Liver (tissue), 9 donors: ENCODE measurements around the gene YTHDF2. TPM values are rescaled to one million over a fixed set of nuclear protein-coding genes. Genes with fewer than 3 reads are reported as not detected.

Experiments
- DNase-seq: peaks from one replicate; pipeline ENCODE4 v3.0.0-alpha.2; 2017; ENCODE audit warnings: low spot score
- H3K27ac ChIP-seq, 2 donors: one replicate each; pipeline ENCODE4 v1.7.0; 2013; ENCODE audit warnings: inconsistent platforms in 2 of 2, low read length in 2 of 2, control low read depth in 1 of 2, low read depth in 1 of 2, mild to moderate bottlenecking in 1 of 2
- H3K27me3 ChIP-seq, 4 donors: one replicate each; pipeline versions ENCODE4 v1.6.1 to v1.7.0; 2013; ENCODE audit warnings: low read length in 3 of 4, inconsistent platforms in 1 of 4, mild to moderate bottlenecking in 1 of 4, moderate library complexity in 1 of 4; ENCODE audit not compliant: control insufficient read depth in 4 of 4, insufficient read depth in 4 of 4
- H3K36me3 ChIP-seq, 4 donors: one replicate each; pipeline versions ENCODE4 v1.6.1 to v1.7.0; 2013; ENCODE audit warnings: low read length in 3 of 4, mild to moderate bottlenecking in 3 of 4, low read depth in 1 of 4, moderate library complexity in 1 of 4; ENCODE audit not compliant: control insufficient read depth in 4 of 4, insufficient read depth in 3 of 4
- H3K4me1 ChIP-seq, 4 donors: one replicate each; pipeline versions ENCODE4 v1.6.1 to v1.7.0; 2013; ENCODE audit warnings: low read length in 3 of 4, mild to moderate bottlenecking in 3 of 4, moderate library complexity in 1 of 4; ENCODE audit not compliant: control insufficient read depth in 4 of 4, insufficient read depth in 4 of 4
- H3K4me3 ChIP-seq, 3 donors: one replicate each; pipeline versions ENCODE4 v1.6.1 to v1.7.0; 2013; ENCODE audit warnings: low read length in 3 of 3, control low read depth in 1 of 3, low read depth in 1 of 3, mild to moderate bottlenecking in 1 of 3
- H3K9ac ChIP-seq, 2 donors: one replicate each; pipeline ENCODE4 v1.7.0; 2013; ENCODE audit warnings: low read length in 2 of 2, mild to moderate bottlenecking in 2 of 2, moderate library complexity in 2 of 2, control low read depth in 1 of 2, low read depth in 1 of 2
- H3K9me3 ChIP-seq, 4 donors: one replicate each; pipeline versions ENCODE4 v1.6.1 to v1.7.0; 2013; ENCODE audit warnings: low read length in 3 of 4; ENCODE audit not compliant: control insufficient read depth in 4 of 4
- EGR1 ChIP-seq, 2 donors: IDR thresholded peaks; 2 replicates each; pipeline ENCODE4 v1.6.1; 2016 to 2018; ENCODE audit warnings: antibody characterized with exemption in 2 of 2, low read depth in 2 of 2
- FOXA1 ChIP-seq: IDR thresholded peaks from 2 replicates; pipeline ENCODE4 v1.6.1; 2016; ENCODE audit warnings: antibody characterized with exemption
- FOXA2 ChIP-seq: IDR thresholded peaks from 2 replicates; pipeline ENCODE4 v1.6.1; 2016; ENCODE audit warnings: antibody characterized with exemption
- GABPA ChIP-seq, 2 donors: IDR thresholded peaks in 1 of 2; conservative IDR thresholded peaks in 1 of 2; 2 replicates each; pipeline ENCODE4 v1.6.1; 2016; ENCODE audit warnings: antibody characterized with exemption in 2 of 2, mild to moderate bottlenecking in 1 of 2, moderate library complexity in 1 of 2
- HNF4A ChIP-seq, 2 donors: conservative IDR thresholded peaks; 2 replicates each; pipeline ENCODE4 v1.6.1; 2016; ENCODE audit warnings: antibody characterized with exemption in 2 of 2, mild to moderate bottlenecking in 2 of 2
- JUND ChIP-seq, 2 donors: IDR thresholded peaks; 2 replicates each; pipeline ENCODE4 v1.6.1; 2016; ENCODE audit warnings: antibody characterized with exemption in 2 of 2
- NR2F2 ChIP-seq: IDR thresholded peaks from 2 replicates; pipeline ENCODE4 v1.6.1; 2016; ENCODE audit warnings: antibody characterized with exemption
- RAD21 ChIP-seq, 2 donors: IDR thresholded peaks; 2 replicates each; pipeline ENCODE4 v1.6.1; 2016; ENCODE audit warnings: antibody characterized with exemption in 2 of 2, mild to moderate bottlenecking in 2 of 2
- SP1 ChIP-seq: IDR thresholded peaks from 2 replicates; pipeline ENCODE4 v1.6.1; 2018; ENCODE audit warnings: antibody characterized with exemption, mild to moderate bottlenecking
- TAF1 ChIP-seq: conservative IDR thresholded peaks from 2 replicates; pipeline ENCODE4 v1.6.1; 2016; ENCODE audit warnings: antibody characterized with exemption, mild to moderate bottlenecking
- YY1 ChIP-seq: IDR thresholded peaks from 2 replicates; pipeline ENCODE4 v1.6.1; 2016; ENCODE audit warnings: antibody characterized with exemption, mild to moderate bottlenecking
- WGBS: extraction: QIAGEN DNeasy Blood & Tissue Kit; methylation state at CpG from one replicate; pipeline ENCODE4 v1.1.7; 2013; 5-methylcytosine and 5-hydroxymethylcytosine counted together
- polyA plus RNA-seq, 2 donors: library from polyadenylated mRNA; stranded (reverse) in 1 of 2; unstranded in 1 of 2; fragments of 200-250 nt in 1 of 2; fragments of >200 nt in 1 of 2; fragmentation: Nextera tagmentation in 1 of 2; extraction: Ambion mirVana in 1 of 2; gene quantifications; one replicate each; pipeline versions ENCODE4 v1.2.1 to v1.2.3, GENCODE V29; 2013 to 2015
- total RNA-seq, 2 donors: library from RNA; depleted of rRNA; stranded (reverse); fragments of >200 nt; gene quantifications; one replicate each; pipeline ENCODE4 v1.2.3, GENCODE V29; 2014
- TF ChIP-seq, protein P1 (sequence below): IDR thresholded peaks from 2 replicates; pipeline ENCODE4 v1.6.1; 2016; ENCODE audit warnings: antibody characterized with exemption
- TF ChIP-seq, protein P2 (sequence below): IDR thresholded peaks from 2 replicates; pipeline ENCODE4 v1.6.1; 2016; ENCODE audit warnings: antibody characterized with exemption
- TF ChIP-seq, protein P3 (sequence below): IDR thresholded peaks from 2 replicates; pipeline ENCODE4 v1.6.1; 2016; ENCODE audit warnings: antibody characterized with exemption
- donor health status: healthy.
- donor health status: healthy.
- donor health status: healthy.
- donor health status: healthy.
- donor health status: healthy.

The YTHDF2 gene
- total and polyA plus RNA-seq, 4 donors = 21.1 to 37.9 (median 29.9) TPM

DNA sequence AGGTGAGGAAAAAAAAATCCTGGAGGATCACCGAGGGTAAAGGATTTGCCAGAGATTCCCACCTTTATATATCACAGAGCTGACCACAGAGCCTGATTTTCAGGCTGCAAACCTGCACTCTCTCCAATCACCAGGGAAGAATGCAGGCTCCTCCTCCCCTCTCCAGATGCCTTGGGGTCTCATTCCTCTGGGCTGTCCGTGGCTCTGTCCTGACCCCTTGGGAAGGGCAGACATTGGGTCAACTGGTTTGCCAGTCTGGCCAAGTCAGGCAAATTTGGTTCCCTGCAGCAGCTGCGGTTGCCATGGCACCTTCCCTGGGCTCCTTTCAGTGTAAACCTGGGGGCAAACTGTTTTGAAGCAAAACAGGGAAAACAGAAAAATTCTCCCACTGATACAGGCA lies 63.6 kb downstream of the YTHDF2 start (continued):
- no peak for TF ChIP-seq JUND (IDR thresholded peaks at IDR 0.05)
- no peak for TF ChIP-seq GABPA (IDR thresholded peaks at IDR 0.05 in 1 of 2, conservative IDR thresholded peaks at IDR 0.05 in 1 of 2)
- no peak for TF ChIP-seq NR2F2
- TF ChIP-seq TAF1 = no peak
- TF ChIP-seq RAD21 (IDR thresholded peaks at IDR 0.05) = no peak
- no peak for TF ChIP-seq HNF4A (conservative IDR thresholded peaks at IDR 0.05)

DNA sequence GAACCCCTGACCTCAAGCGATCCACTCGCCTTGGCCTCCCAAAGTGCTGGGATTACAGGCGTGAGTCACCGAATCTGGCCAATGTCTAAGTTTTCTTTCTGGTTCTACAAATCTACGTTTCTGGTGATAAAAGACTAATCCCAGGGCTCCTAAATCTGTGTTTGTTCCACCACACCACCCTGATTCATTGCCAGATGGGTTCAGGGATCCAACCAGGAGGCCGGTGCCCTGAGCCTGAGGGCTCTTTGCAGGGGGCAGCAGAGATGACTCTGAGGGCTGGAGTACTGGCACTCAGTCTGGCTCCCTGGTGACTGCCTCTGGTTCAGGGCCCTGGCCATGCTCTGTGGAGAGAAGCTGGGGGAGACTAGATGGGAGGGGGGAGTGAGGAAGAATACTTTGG lies 64.7 kb downstream of the YTHDF2 start:
- H3K9me3 ChIP-seq = no peaks in the 10 kb centered on the region
- 92% methylated on average over 6 of the region's 6 CpGs for WGBS
- no peaks in the 10 kb centered on the region for H3K4me1 ChIP-seq
- no peak for DNase-seq
- no peaks in the 10 kb centered on the region for H3K36me3 ChIP-seq
- no peak overlapping the region for H3K9ac ChIP-seq
- no peaks in the 10 kb centered on the region for H3K27me3 ChIP-seq
- H3K4me3 ChIP-seq = no peak overlapping the region
- TF ChIP-seq RAD21 (IDR thresholded peaks at IDR 0.05) = no peak
- no peak for TF ChIP-seq EGR1 (IDR thresholded peaks at IDR 0.05; ENCODE audit: low read depth in 2 of 2)
- H3K27ac ChIP-seq = no peak overlapping the region

DNA sequence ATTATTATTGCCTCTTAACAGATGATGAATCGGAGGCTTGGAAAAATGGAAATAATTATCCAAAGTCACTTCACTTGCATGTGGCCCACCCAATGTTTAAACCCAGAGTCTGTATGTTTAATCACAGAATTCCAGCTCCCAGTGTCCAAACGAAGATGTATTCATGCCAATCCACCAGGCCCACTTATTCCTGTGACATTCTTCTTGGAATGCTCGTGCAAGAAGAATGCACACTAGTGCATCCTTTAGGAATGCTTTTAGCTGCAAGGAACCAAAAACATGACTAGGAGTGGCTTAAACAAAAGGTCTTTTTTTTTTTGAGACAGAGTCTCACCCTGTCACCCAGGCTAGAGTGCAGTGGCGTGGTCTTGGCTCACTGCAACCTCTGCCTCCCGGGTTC lies 66.3 kb downstream of the YTHDF2 start:
- 84% methylated on average over 5 of the region's 5 CpGs for whole genome bisulfite sequencing
- no peaks in the 10 kb centered on the region for H3K4me1 ChIP-seq

DNA sequence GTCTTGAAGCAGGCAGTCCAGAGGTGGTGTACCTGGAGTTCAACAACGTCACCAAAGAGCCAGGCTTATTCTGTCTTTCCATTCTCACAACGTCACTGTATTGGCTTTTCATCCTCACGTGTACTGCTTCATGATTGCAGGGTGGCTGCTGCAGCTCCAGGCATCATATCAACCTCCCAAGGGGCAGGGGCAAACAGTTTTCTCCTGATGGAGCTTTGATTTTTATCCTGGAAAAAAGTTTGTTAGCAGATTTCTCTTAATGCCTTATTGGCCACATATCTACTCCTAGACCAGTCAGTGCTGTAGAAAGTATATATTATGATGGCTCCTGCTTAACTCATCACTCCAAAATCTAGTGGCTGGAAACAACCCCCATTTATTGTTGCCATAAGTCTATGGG lies 66.9 kb downstream of the YTHDF2 start:
- Histone ChIP-seq H3K4me3 (no peak overlapping the region), H3K9me3 (no peaks in the 10 kb centered on the region), H3K36me3 (no peaks in the 10 kb centered on the region), H3K27me3 (no peaks in the 10 kb centered on the region), H3K4me1 (no peaks in the 10 kb centered on the region), H3K27ac (no peak overlapping the region), H3K9ac (no peak overlapping the region)
- whole genome bisulfite sequencing = 92% methylated on average over 3 of the region's 3 CpGs
- TF ChIP-seq, protein P1, sequence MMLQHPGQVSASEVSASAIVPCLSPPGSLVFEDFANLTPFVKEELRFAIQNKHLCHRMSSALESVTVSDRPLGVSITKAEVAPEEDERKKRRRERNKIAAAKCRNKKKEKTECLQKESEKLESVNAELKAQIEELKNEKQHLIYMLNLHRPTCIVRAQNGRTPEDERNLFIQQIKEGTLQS = no peak
- TF ChIP-seq EGR1 (IDR thresholded peaks at IDR 0.05; ENCODE audit: low read depth in 2 of 2) (no peak), HNF4A (conservative IDR thresholded peaks at IDR 0.05) (no peak), FOXA1 (no peak), FOXA2 (no peak)
- DNase-seq = no peak

More for the DNA sequence above, 66.3 kb downstream of the YTHDF2 start:
- Histone ChIP-seq H3K36me3 (no peaks in the 10 kb centered on the region), H3K27me3 (no peaks in the 10 kb centered on the region), H3K4me3 (no peak overlapping the region), H3K9me3 (no peaks in the 10 kb centered on the region), H3K9ac (no peak overlapping the region), H3K27ac (no peak overlapping the region)
- TF ChIP-seq RAD21 (IDR thresholded peaks at IDR 0.05) (no peak), HNF4A (conservative IDR thresholded peaks at IDR 0.05) (no peak), SP1 (no peak), NR2F2 (no peak), YY1 (no peak), TAF1 (no peak)
- TF ChIP-seq, protein P2, sequence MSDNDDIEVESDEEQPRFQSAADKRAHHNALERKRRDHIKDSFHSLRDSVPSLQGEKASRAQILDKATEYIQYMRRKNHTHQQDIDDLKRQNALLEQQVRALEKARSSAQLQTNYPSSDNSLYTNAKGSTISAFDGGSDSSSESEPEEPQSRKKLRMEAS = no peak
- TF ChIP-seq, protein P3, sequence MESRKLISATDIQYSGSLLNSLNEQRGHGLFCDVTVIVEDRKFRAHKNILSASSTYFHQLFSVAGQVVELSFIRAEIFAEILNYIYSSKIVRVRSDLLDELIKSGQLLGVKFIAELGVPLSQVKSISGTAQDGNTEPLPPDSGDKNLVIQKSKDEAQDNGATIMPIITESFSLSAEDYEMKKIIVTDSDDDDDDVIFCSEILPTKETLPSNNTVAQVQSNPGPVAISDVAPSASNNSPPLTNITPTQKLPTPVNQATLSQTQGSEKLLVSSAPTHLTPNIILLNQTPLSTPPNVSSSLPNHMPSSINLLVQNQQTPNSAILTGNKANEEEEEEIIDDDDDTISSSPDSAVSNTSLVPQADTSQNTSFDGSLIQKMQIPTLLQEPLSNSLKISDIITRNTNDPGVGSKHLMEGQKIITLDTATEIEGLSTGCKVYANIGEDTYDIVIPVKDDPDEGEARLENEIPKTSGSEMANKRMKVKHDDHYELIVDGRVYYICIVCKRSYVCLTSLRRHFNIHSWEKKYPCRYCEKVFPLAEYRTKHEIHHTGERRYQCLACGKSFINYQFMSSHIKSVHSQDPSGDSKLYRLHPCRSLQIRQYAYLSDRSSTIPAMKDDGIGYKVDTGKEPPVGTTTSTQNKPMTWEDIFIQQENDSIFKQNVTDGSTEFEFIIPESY = no peak
- DNase-seq = no peak
